Measurements from ENCODE around the gene FGF7. TPM values are rescaled to one million over a fixed set of nuclear protein-coding genes. Genes with fewer than 3 reads are reported as not detected.
A peak's percentile ranks its signal among the peaks of the same experiment; 100 is the strongest.

FGF7 gene
- total and polyA plus RNA-seq, 2 experiments from 2014 or later, result 0.03 to 0.08 TPM

DNA sequence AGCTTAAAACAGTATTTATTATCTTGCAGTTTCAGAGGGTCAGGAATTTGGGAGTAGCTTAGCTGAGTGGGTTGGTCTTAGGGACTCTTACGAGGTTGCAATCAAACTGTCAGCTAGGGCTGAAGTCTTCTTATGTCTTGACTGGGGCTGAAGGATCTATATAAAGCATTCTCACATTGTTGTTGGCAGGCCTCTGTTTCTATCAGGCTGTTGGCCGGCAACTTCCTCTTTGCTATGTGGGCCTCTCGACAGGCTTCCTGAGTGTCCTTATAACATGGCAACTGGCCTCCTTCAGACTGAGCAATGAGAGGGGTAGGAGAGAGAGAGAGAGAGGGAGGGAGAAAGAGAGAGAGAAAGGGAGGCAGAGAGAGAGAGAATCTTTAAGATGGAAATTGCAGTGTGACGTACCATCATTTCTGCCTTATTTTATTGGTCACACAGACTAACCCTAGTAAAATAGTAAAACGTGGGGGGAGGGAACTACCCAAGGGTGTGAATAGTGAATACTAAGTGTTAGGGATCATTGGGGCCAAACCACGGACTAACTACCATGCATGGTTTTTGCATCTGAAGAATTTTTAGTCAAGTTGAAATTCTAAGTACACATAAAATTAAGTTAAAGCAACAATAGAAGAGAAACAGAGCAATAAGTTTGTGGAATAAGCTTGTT is 16.1 kb downstream of the FGF7 start:
- Histone ChIP-seq H3K4me3 (no peak overlapping the region), H4K20me1 (replicated peaks; ENCODE audit: insufficient read depth) (no peaks in the 10 kb centered on the region), H3K27ac (ENCODE audit: low read depth) (no peak overlapping the region), H3K36me3 (ENCODE audit: insufficient read depth) (no peaks in the 10 kb centered on the region), H3K79me2 (replicated peaks; ENCODE audit: insufficient read depth) (no peaks in the 10 kb centered on the region), H3K4me2 (no peak overlapping the region), H3K9me2 (ENCODE audit: insufficient read depth) (no peaks in the 10 kb centered on the region), H3K27me3 (ENCODE audit: insufficient read depth) (no peaks in the 10 kb centered on the region), H2AFZ (peak overlapping the region; percentile 96), H3K4me1 (ENCODE audit: insufficient read depth) (peaks cover 5% of the 10 kb centered on the region; the same call in 1 of the 2 replicates), H3F3A (replicated peaks; ENCODE audit: low read depth) (no peaks in the 10 kb centered on the region)
- peak; percentile 17 for DNase-seq (ENCODE audit: low spot score)
- ATAC-seq, result peak; percentile 53
- no peaks in the 10 kb centered on the region for H3K27me3 Mint-ChIP-seq (ENCODE audit: insufficient read depth, low read depth, poor library complexity)
- no peak for TF ChIP-seq STAT1 (IDR thresholded peaks at IDR 0.05; ENCODE audit: unreplicated experiment)
- TF ChIP-seq, protein P1, sequence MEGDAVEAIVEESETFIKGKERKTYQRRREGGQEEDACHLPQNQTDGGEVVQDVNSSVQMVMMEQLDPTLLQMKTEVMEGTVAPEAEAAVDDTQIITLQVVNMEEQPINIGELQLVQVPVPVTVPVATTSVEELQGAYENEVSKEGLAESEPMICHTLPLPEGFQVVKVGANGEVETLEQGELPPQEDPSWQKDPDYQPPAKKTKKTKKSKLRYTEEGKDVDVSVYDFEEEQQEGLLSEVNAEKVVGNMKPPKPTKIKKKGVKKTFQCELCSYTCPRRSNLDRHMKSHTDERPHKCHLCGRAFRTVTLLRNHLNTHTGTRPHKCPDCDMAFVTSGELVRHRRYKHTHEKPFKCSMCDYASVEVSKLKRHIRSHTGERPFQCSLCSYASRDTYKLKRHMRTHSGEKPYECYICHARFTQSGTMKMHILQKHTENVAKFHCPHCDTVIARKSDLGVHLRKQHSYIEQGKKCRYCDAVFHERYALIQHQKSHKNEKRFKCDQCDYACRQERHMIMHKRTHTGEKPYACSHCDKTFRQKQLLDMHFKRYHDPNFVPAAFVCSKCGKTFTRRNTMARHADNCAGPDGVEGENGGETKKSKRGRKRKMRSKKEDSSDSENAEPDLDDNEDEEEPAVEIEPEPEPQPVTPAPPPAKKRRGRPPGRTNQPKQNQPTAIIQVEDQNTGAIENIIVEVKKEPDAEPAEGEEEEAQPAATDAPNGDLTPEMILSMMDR (conservative IDR thresholded peaks at IDR 0.05; ENCODE audit: low read depth in 2 of 2), result no peak
- no peaks in the 10 kb centered on the region for H3K9me3 Mint-ChIP-seq
- no peak overlapping the region for H3K4me3 Mint-ChIP-seq
- H3K36me3 Mint-ChIP-seq (ENCODE audit: low read depth), result no peaks in the 10 kb centered on the region
- no peak overlapping the region for H3K27ac Mint-ChIP-seq
- H3K4me1 Mint-ChIP-seq, result peaks cover 17% of the 10 kb centered on the region; the same call in 2 of the 3 replicates

DNA sequence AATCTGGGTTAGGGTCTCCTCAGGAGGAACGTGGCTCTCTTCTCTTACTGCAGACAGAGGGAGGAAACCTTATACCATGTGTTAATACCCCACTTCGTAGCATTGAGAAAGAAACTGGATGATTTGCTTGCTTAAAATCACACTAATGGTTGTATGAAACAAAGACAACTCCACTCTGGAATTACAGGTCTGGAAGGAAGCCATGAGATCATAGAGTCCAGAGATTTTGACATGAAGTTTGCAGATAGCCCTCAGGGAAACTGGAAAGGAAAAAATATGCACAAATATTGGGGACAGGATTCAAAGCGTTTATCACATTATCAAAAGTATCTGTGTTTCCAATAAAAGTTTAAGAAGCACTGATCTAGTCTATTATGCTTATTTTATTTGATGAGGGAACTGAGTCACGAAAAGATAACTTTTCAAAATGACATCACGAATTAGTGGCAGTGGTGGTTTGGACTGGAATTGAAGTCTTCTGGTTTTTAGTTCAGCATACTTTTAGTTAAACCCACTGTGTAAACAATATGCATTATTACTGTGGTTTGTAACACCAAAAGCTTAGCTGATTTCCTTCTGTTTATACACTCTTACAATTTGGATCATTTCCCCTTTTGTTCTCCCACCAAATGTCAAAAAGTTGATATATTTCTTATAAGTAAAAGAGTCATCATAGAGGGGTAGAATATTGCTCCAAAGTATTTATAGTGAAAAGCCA is 16.8 kb downstream of the FGF7 start:
- H3K36me3 Mint-ChIP-seq (ENCODE audit: low read depth), result no peaks in the 10 kb centered on the region
- Histone ChIP-seq H3F3A (replicated peaks; ENCODE audit: low read depth) (no peaks in the 10 kb centered on the region), H4K20me1 (replicated peaks; ENCODE audit: insufficient read depth) (no peaks in the 10 kb centered on the region), H3K79me2 (replicated peaks; ENCODE audit: insufficient read depth) (no peaks in the 10 kb centered on the region), H3K4me3 (no peak overlapping the region), H3K36me3 (ENCODE audit: insufficient read depth) (no peaks in the 10 kb centered on the region), H3K4me1 (ENCODE audit: insufficient read depth) (peaks cover 5% of the 10 kb centered on the region; the same call in 1 of the 2 replicates), H3K9me2 (ENCODE audit: insufficient read depth) (no peaks in the 10 kb centered on the region), H2AFZ (peak overlapping the region; percentile 96), H3K4me2 (no peak overlapping the region), H3K27ac (ENCODE audit: low read depth) (no peak overlapping the region), H3K27me3 (ENCODE audit: insufficient read depth) (no peaks in the 10 kb centered on the region)
- H3K4me1 Mint-ChIP-seq, result peaks cover 17% of the 10 kb centered on the region; the same call in 2 of the 3 replicates
- no peak for ATAC-seq
- H3K4me3 Mint-ChIP-seq, result no peak overlapping the region
- no peaks in the 10 kb centered on the region for H3K9me3 Mint-ChIP-seq
- DNase-seq (ENCODE audit: low spot score), result no peak
- H3K27me3 Mint-ChIP-seq (ENCODE audit: insufficient read depth, low read depth, poor library complexity), result no peaks in the 10 kb centered on the region
- H3K27ac Mint-ChIP-seq, result no peak overlapping the region
- TF ChIP-seq, protein P2, sequence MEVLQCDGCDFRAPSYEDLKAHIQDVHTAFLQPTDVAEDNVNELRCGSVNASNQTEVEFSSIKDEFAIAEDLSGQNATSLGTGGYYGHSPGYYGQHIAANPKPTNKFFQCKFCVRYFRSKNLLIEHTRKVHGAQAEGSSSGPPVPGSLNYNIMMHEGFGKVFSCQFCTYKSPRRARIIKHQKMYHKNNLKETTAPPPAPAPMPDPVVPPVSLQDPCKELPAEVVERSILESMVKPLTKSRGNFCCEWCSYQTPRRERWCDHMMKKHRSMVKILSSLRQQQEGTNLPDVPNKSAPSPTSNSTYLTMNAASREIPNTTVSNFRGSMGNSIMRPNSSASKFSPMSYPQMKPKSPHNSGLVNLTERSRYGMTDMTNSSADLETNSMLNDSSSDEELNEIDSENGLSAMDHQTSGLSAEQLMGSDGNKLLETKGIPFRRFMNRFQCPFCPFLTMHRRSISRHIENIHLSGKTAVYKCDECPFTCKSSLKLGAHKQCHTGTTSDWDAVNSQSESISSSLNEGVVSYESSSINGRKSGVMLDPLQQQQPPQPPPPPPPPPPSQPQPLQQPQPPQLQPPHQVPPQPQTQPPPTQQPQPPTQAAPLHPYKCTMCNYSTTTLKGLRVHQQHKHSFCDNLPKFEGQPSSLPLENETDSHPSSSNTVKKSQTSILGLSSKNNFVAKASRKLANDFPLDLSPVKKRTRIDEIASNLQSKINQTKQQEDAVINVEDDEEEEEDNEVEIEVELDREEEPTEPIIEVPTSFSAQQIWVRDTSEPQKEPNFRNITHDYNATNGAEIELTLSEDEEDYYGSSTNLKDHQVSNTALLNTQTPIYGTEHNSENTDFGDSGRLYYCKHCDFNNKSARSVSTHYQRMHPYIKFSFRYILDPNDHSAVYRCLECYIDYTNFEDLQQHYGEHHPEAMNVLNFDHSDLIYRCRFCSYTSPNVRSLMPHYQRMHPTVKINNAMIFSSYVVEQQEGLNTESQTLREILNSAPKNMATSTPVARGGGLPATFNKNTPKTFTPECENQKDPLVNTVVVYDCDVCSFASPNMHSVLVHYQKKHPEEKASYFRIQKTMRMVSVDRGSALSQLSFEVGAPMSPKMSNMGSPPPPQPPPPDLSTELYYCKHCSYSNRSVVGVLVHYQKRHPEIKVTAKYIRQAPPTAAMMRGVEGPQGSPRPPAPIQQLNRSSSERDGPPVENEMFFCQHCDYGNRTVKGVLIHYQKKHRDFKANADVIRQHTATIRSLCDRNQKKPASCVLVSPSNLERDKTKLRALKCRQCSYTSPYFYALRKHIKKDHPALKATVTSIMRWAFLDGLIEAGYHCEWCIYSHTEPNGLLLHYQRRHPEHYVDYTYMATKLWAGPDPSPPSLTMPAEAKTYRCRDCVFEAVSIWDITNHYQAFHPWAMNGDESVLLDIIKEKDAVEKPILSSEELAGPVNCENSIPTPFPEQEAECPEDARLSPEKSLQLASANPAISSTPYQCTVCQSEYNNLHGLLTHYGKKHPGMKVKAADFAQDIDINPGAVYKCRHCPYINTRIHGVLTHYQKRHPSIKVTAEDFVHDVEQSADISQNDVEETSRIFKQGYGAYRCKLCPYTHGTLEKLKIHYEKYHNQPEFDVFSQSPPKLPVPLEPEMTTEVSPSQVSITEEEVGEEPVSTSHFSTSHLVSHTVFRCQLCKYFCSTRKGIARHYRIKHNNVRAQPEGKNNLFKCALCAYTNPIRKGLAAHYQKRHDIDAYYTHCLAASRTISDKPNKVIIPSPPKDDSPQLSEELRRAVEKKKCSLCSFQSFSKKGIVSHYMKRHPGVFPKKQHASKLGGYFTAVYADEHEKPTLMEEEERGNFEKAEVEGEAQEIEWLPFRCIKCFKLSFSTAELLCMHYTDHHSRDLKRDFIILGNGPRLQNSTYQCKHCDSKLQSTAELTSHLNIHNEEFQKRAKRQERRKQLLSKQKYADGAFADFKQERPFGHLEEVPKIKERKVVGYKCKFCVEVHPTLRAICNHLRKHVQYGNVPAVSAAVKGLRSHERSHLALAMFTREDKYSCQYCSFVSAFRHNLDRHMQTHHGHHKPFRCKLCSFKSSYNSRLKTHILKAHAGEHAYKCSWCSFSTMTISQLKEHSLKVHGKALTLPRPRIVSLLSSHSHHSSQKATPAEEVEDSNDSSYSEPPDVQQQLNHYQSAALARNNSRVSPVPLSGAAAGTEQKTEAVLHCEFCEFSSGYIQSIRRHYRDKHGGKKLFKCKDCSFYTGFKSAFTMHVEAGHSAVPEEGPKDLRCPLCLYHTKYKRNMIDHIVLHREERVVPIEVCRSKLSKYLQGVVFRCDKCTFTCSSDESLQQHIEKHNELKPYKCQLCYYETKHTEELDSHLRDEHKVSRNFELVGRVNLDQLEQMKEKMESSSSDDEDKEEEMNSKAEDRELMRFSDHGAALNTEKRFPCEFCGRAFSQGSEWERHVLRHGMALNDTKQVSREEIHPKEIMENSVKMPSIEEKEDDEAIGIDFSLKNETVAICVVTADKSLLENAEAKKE (CRISPR knock-in tag; IDR thresholded peaks at IDR 0.05), result no peak
- TF ChIP-seq ZNF114 (CRISPR knock-in tag; IDR thresholded peaks at IDR 0.05), result no peak
- TF ChIP-seq, protein P1 (conservative IDR thresholded peaks at IDR 0.05; ENCODE audit: low read depth in 2 of 2), result no peak
- no peak for TF ChIP-seq EZH2 (IDR thresholded peaks at IDR 0.05; ENCODE audit: low read depth, unreplicated experiment)
- TF ChIP-seq CREB1 (CRISPR knock-in tag; IDR thresholded peaks at IDR 0.05; ENCODE audit: low read depth), result no peak
- no peak for TF ChIP-seq JUNB (IDR thresholded peaks at IDR 0.05; ENCODE audit: unreplicated experiment)
